ENCODE results near the gene RPS6KA5.
A peak's percentile ranks its signal among the peaks of the same experiment; 100 is the strongest.
"Not testable (repeated sequence)": the region's sequence is repeated elsewhere in the genome, so short reads cannot be mapped to it uniquely, and the experiment has no call there.

The RPS6KA5 gene

GRCh38 chr14:90828642-90829487, 231.6 kb downstream of the RPS6KA5 start:
- DNase-seq, result no peak

DNA sequence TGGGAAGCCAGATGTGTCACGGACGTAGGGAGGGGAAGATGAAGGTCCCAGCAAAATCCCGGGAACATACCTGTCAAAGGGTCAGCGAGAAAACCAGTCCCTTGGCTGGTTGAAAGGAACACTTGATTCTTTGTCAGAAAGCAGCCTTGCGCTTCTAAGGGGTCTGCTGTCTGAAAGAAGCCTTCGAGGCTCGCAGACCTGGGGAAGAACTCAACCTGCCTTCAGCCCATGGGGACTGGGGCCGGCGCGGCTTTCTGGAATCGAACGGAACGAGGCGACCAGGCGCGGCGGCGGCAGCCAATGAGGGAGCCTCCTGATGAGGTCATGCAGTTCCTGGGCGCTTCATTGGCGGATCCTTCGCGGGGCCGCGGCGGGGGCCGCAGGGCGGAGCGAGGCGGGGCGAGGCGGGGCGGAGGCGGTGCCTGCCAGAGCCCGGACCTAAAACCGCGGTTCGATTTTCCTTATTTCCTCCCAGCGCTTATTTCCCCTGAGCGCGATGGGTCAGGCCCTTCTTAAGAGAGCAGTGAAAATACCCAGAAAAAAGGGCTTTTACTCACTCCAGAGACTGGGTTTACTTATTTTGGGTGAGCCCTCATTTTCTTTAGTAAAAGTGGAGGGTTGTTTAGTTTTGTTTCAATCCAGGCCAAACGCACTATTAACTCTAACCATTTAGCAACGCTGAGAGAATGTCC, 232.4 kb downstream of the RPS6KA5 start:
- DNase-seq, result peak; percentile 87

DNA sequence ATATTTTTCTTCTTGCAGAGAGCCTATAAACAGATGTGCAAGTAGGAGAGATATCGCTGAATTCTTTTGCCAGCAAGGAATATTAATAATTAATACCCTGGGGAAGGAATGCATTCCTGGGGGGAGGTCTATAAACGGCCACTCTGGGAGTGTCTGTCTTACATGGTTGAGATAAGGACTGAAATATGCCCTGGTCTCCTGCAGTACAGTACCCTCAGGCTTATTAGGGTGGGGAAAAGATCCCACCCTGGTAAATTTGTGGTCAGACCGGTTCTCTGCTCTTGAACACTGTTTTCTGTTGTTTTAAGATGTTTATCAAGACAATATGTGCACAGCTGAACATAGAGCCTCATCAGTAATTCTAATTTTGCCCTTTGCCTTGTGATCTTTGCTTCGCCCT, 236.9 kb downstream of the RPS6KA5 start:
- not testable (repeated sequence) for DNase-seq

DNA sequence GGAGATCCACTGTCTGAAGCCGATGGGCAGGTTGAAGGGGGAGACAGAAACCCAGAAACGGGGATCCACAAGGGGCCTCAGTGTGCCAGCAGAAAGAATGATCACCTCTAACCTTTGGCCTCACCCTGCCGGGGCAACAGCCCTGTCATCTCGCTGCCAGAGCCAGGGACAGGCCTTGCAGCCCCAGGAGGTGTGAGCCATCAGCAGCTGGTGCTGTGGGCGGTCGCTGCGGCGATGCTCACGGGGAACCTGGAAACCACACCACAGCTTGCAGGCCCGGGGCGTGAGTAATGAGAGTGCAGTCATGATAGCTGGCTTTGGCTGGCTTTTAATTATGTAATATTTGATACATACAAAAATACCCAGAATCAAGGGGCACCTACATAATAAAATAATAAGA, 239.5 kb downstream of the RPS6KA5 start:
- DNase-seq, result peak; percentile 18

DNA sequence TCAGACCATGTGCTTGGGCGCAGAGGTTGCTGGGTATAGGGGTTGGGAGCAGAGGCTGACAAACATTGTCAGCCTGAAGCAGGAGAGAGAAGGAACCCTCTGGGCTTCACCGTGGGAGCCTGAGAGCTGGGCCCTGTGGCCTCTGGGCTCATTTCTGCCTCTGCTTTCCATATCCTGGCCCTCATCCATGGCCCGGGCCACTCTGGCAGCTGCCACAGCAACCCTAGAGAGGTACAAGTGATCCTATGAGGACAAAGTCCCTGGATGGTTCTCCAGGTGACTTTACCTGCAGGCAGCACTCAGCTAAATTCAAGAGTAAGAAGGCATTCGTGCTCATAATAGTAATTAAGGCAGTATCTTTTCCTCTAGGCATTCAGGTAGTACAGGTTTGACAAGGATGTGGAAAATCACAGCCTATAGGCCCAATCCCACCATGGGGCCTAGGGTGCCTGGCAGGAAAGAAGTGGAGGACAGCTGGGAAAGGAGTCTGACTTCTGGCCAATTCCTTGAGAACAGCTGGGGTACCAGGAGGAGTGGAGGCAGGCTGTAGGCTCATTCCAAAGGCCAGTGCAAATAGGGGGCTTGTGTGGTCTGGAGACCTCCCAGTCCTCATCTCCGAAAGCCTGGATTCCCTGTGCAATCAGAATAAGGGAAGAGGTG, 240.6 kb downstream of the RPS6KA5 start:
- DNase-seq, result no peak

GRCh38 chr14:90818715-90819114, 241.7 kb downstream of the RPS6KA5 start:
- no peak for DNase-seq

- no peak for DNase-seq
Measured at GRCh38 chr14:90816681-90817436, 243.6 kb downstream of the RPS6KA5 start.

- DNase-seq, result peak; percentile 59
Measured at GRCh38 chr14:90815822-90816662, 244.4 kb downstream of the RPS6KA5 start, which contains the start of gene TTC7B. Gene TTC7B (minus strand): TSS chr14:90816430. CDS start chr14:90816295, 135 bp downstream.

DNA sequence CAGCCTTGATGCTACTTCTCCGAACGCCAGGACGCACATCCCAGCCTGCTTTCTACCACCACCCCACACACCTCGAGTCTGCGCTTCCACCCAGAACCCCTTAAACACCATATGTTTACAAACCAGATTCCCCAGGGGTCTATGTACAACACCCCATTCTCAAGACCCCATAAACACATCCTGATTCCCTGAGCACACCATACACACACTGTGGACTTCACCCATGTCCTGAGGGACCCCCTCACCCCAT, 244.9 kb downstream of the RPS6KA5 start:
- no peak for DNase-seq

DNA sequence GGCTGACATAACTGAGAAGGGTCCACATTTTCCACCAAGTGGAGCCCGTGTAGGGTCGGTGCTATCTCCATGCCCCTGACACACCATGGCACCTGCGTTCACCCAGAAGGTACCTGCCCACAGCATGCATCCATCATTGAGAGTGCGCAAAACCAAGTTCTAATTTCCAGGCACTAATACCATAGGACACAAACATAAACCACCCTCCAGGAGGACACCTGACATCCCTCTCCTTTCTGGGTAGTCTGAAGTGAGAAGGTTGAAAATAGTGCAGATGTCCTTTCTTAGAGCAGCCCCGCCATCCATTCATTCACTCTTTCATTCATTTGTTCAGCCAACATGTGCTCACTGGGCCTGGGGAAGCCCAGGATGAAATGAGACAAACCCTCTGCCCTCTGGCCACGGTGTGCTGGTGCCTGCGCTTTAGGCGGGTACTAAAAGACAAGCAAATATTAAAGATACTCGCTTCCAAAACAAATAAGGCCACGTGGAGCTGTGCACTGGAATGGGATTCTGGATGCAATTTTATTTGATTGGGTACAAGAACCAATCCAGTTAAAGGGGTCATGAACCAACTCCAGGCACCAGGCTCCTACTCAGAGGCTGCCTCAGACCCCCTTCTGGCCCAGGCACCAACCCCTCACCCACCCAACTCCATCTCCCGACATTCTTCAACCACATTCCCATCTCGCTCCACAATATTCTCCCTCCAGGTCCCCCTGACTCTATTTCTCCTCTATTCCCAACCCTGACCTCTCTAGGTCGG, 245.5 kb downstream of the RPS6KA5 start:
- DNase-seq, result no peak

- DNase-seq, result no peak
Measured at GRCh38 chr14:90813442-90813841, 247.0 kb downstream of the RPS6KA5 start.

- DNase-seq, result no peak
Measured at GRCh38 chr14:90812109-90812508, 248.3 kb downstream of the RPS6KA5 start.

- no peak for DNase-seq
Measured at GRCh38 chr14:90811641-90812040, 248.8 kb downstream of the RPS6KA5 start.

DNA sequence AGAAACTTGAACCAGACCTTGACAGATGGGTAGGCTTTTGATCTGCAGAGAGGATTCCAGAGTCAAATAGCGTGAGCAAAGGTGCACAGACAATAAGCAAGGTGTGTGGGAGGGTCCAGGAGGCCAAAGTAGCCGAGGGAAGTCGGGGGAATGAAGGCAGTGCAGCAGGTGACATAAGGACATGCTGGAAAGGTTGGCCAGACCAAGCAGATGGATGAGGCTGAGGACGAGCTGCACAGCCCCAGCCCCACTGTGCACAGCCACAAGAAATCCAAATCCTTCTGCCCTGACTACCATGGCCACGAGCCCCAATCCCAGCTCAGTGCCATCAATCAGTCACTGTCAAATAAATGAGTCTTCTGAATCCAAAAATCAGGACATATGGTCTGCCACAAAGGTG, 249.6 kb downstream of the RPS6KA5 start:
- DNase-seq, result no peak

DNA sequence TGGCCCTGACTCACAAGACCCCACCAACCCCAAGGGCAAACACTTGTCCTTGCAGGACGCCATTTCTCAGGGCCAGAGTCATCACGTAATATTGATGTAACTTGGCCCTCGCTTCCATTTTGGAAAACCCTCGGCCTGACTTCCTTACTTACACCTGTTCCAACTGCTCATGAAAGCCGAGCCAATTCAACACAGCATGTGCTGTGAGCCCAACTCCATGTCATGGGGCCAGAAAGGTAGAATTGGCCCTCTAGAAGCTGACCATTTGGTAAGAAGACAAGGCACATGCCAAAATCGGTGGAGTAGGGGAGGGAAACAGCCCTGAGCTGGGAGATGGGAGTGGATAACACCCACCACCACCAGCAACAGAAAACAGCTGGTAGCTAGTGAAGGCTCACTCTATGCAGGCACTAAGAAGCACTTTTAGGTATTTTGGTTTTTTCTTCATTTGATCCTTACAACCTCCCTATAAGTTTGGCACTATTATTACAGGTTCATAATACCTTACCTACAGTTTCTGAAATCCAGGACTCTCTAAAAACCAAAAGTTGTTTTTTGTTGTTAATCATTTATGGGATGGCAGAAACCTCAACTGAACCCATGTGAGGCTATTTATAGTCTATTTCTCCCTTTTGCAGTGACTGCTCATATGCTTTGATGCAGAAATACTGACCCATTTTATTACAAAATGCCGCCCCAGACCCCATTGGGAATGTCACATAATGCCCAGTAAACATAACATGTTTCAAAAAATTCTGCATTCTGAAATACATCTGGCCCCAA, 250.7 kb downstream of the RPS6KA5 start:
- DNase-seq, result no peak

DNA sequence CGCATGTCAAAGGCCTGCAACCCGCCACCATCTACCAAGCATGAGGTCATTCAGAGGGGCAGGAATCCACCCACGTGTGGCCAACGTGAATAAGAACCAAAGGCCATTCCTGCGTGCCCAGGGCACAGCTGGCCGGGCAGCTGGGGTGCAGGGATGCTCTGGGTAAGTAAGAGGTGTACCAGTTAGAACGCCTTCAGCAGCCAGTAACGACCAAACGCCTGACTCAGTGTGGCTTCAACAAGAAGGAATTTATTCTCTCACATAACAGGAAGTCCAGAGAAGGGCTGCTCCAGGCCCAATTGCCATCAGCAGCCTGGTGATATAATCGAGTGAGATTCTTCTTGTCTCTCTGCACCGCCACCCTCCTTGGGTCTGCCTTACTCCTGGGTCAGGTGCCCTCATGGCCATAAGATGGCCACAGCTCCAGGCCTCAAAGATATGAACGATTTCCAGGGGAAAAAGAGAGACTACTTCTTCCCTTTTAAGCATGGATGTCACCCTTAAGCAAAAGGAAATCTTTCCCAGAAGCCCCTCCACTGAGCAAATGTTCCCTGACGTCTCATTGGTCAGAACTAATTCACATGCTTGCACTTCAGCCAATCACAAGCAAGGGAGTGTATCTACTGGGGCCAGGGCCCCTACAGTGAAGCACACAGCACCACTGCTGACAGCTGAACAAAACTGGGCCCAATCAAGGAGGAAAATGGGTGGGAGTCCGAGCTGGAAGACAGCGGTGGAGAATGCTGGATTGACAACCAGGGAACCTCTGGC, 251.5 kb downstream of the RPS6KA5 start:
- DNase-seq, result no peak

GRCh38 chr14:90807060-90807459, 253.4 kb downstream of the RPS6KA5 start:
- DNase-seq, result no peak

DNA sequence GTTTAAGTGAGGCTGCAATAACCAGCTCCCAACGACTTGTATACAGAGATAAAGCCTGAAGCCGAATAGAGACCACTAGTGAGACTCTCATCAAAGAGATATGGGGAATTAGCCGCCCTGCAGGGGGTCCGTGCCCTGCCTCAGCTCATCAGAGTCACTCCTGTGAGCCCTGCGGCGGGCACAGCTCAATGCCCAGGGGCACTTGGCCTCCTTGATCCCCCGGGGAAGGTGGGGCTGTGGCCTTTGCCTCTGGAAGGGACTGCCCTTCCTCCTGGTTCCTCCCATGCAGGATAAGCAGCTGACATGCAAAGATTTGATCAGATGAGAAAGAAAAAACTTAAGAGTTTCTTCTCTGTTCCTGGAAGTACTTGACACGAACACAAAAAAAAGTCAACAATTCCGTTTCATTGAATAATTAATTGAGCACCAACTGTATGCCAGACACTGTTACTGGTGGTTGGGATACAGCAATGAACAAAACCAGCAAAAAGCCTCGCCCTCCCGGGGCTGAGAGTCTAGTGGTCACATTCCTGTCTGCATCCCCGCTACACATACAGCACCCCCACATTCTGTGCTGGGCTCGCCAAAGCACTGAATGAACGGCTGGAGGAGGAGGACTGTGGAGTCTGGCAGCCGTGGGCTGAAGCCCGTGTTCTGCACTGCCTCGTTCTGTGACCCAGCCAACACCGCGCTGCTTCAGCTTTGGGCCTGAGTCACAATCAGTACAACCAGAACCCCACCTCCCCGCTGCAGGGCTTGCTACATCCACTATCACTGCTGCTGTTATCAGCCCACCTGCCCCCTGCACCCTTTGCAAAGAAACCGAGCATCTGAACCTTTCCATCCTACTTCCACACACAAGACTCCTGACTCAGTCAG, 254.5 kb downstream of the RPS6KA5 start:
- DNase-seq, result no peak

- no peak for DNase-seq
Measured at GRCh38 chr14:90805084-90805391, 255.4 kb downstream of the RPS6KA5 start.
